Adrenal gland (tissue), 5 donors: ENCODE results near the gene FMN1.

Experiments used
- CTCF ChIP-seq, 6 experiments: fragments of 450-650 bp in 4 of 6; fragments of 200-600 bp in 2 of 6; sonication (generic) in 1 of 6; IDR thresholded peaks; 1 replicate in 5 of 6; 2 replicates in 1 of 6; pipeline versions ENCODE4 v1.5.1 to v1.8.0; 2016 to 2021; ENCODE audit warnings: antibody characterized with exemption in 6 of 6, mild to moderate bottlenecking in 2 of 6, moderate library complexity in 1 of 6
- POLR2A ChIP-seq, 2 donors: fragments of 450-650 bp; IDR thresholded peaks; one replicate each; pipeline ENCODE4 v1.6.1; 2017; ENCODE audit warnings: antibody characterized with exemption in 2 of 2, mild to moderate bottlenecking in 2 of 2, moderate library complexity in 1 of 2
- donor health status: DM: no; HTN: no; CAD: no.

GRCh38 chr15:33242165-33242564, 47.7 kb upstream of the FMN1 start:
- TF ChIP-seq CTCF (IDR thresholded peaks at IDR 0.05) (no peak), POLR2A (IDR thresholded peaks at IDR 0.05) (no peak)
